ENCODE measurements around the gene CDKN2AIP. TPM values are rescaled to one million over a fixed set of nuclear protein-coding genes. Genes with fewer than 3 reads are reported as not detected.

The CDKN2AIP gene
- total RNA-seq, 2 experiments from 2014 or later: 55.7 to 56.9 TPM

DNA sequence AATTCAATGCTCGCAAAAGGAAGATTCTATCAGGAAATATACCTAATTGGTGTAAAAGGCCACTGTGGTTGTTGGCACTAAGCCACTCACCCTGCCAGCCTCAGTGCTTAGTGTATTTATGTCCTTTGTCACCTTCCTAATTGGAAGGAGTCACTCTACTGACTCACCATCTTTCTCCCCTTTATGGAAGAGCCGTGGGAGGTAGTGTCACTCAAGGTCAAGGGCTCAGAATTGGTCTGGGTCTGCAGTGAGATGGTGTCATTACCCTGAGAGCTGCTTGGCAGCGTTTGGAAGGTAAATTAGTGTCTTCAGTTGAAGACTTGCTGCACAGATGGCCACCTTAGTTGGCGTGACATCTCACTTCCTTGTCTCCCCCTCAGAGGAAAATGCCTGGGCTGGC is 41.7 kb upstream of the CDKN2AIP start:
- H3K36me3 ChIP-seq (ENCODE audit: insufficient read depth, low read length): no peaks in the 10 kb centered on the region
- POLR2A ChIA-PET: no interaction called here
- CTCF ChIA-PET: no interaction called here
- intact Hi-C loops (cut with DNase I, micrococcal nuclease): no loop called here
- no peaks in the 10 kb centered on the region for H3K36me3 Mint-ChIP-seq (ENCODE audit: low read depth)
- peaks cover 25% of the 10 kb centered on the region for H3K4me1 ChIP-seq (ENCODE audit: insufficient read depth, low read length)
- no peak overlapping the region for H3K27ac ChIP-seq (ENCODE audit: low read depth in 1 of 2, low read length in 2 of 2)
- no peaks in the 10 kb centered on the region for H3K9me3 ChIP-seq (ENCODE audit: control insufficient read depth in 1 of 2, insufficient read depth in 1 of 2, low read length in 2 of 2)
- H3K4me3 Mint-ChIP-seq: no peak overlapping the region
- peaks cover 20% of the 10 kb centered on the region for H3K4me1 Mint-ChIP-seq (ENCODE audit: low read depth)
- TF ChIP-seq, protein P1, sequence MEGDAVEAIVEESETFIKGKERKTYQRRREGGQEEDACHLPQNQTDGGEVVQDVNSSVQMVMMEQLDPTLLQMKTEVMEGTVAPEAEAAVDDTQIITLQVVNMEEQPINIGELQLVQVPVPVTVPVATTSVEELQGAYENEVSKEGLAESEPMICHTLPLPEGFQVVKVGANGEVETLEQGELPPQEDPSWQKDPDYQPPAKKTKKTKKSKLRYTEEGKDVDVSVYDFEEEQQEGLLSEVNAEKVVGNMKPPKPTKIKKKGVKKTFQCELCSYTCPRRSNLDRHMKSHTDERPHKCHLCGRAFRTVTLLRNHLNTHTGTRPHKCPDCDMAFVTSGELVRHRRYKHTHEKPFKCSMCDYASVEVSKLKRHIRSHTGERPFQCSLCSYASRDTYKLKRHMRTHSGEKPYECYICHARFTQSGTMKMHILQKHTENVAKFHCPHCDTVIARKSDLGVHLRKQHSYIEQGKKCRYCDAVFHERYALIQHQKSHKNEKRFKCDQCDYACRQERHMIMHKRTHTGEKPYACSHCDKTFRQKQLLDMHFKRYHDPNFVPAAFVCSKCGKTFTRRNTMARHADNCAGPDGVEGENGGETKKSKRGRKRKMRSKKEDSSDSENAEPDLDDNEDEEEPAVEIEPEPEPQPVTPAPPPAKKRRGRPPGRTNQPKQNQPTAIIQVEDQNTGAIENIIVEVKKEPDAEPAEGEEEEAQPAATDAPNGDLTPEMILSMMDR (IDR thresholded peaks at IDR 0.05): no peak
- H3K27me3 Mint-ChIP-seq: peaks cover 11% of the 10 kb centered on the region
- no peak overlapping the region for H3K4me3 ChIP-seq (ENCODE audit: low read length)
- DNase-seq (no peak), ATAC-seq (ENCODE audit: poor library complexity) (no peak)
- no peak overlapping the region for H3K27ac Mint-ChIP-seq
- no peaks in the 10 kb centered on the region for H3K9me3 Mint-ChIP-seq
- H3K27me3 ChIP-seq (ENCODE audit: control insufficient read depth in 1 of 2, insufficient read depth in 2 of 2, low read length in 2 of 2): no peaks in the 10 kb centered on the region

DNA sequence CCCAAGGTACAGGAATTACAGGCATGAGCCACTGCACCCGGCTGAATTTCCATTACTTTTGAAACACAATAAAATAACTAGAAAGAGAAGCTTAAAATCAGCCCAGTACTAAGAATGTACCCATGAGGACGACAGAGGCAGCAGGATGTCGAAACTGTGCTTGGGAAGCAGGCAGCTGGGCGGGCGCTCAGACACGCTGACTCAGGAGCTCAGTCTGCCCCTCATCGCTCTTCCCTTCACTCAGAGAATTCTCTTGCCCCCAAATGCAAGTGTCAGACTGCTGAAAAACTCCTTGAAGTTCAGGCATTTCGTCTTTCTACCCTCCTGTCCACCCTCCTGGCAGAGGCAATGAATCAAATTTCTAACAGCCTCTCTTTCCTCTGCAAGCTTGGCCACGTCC is 41.0 kb upstream of the CDKN2AIP start:
- intact Hi-C loops (cut with DNase I, micrococcal nuclease): no loop called here
- Mint-ChIP-seq H3K4me1 (ENCODE audit: low read depth) (peaks cover 13% of the 10 kb centered on the region), H3K27me3 (peaks cover 9% of the 10 kb centered on the region), H3K9me3 (no peaks in the 10 kb centered on the region), H3K4me3 (no peak overlapping the region), H3K36me3 (ENCODE audit: low read depth) (no peaks in the 10 kb centered on the region), H3K27ac (no peak overlapping the region)
- Histone ChIP-seq H3K9me3 (ENCODE audit: control insufficient read depth in 1 of 2, insufficient read depth in 1 of 2, low read length in 2 of 2) (no peaks in the 10 kb centered on the region), H3K4me3 (ENCODE audit: low read length) (no peak overlapping the region), H3K36me3 (ENCODE audit: insufficient read depth, low read length) (no peaks in the 10 kb centered on the region), H3K27ac (ENCODE audit: low read depth in 1 of 2, low read length in 2 of 2) (no peak overlapping the region), H3K27me3 (ENCODE audit: control insufficient read depth in 1 of 2, insufficient read depth in 2 of 2, low read length in 2 of 2) (no peaks in the 10 kb centered on the region), H3K4me1 (ENCODE audit: insufficient read depth, low read length) (peaks cover 18% of the 10 kb centered on the region)
- ChIA-PET CTCF (no interaction called here), POLR2A (interaction anchor here (0.6 kb wide), 1 partner anchor 18 kb away, joined by 3 read pairs; no protein-coding TSS in a partner anchor)
- no peak for ATAC-seq (ENCODE audit: poor library complexity)
- no peak for DNase-seq
- TF ChIP-seq, protein P1 (IDR thresholded peaks at IDR 0.05): no peak

DNA sequence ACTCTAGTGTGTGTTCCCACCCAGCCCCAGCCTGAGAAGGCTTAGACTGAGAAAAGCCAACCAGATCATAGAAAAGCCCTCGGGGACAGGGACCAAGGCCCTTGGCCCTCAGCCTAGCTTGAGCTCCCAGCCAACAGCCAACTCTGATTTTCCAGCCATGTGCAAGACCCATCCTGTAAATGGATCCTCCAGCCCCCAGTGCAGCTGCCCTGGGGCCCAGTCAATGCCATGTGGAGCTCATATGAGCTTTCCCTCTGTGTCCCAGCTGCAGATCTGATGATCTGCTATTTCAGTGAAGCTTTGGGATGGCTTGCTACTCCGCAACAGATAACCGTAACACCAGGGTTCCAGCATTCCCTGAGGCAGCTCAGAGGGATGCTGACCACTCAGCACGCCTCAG is 40.5 kb upstream of the CDKN2AIP start:
- Mint-ChIP-seq H3K27me3 (peaks cover 4% of the 10 kb centered on the region), H3K9me3 (no peaks in the 10 kb centered on the region), H3K27ac (no peak overlapping the region), H3K4me3 (no peak overlapping the region), H3K4me1 (ENCODE audit: low read depth) (peaks cover 8% of the 10 kb centered on the region), H3K36me3 (ENCODE audit: low read depth) (no peaks in the 10 kb centered on the region)
- ChIA-PET POLR2A (interaction anchor here (0.6 kb wide), 1 partner anchor 18 kb away, joined by 3 read pairs; no protein-coding TSS in a partner anchor), CTCF (no interaction called here)
- ATAC-seq (ENCODE audit: poor library complexity) (no peak), DNase-seq (no peak)
- intact Hi-C loops (cut with DNase I, micrococcal nuclease): no loop called here
- Histone ChIP-seq H3K4me1 (ENCODE audit: insufficient read depth, low read length) (peaks cover 13% of the 10 kb centered on the region), H3K4me3 (ENCODE audit: low read length) (no peak overlapping the region), H3K27ac (ENCODE audit: low read depth in 1 of 2, low read length in 2 of 2) (no peak overlapping the region), H3K27me3 (ENCODE audit: control insufficient read depth in 1 of 2, insufficient read depth in 2 of 2, low read length in 2 of 2) (no peaks in the 10 kb centered on the region), H3K9me3 (ENCODE audit: control insufficient read depth in 1 of 2, insufficient read depth in 1 of 2, low read length in 2 of 2) (no peaks in the 10 kb centered on the region), H3K36me3 (ENCODE audit: insufficient read depth, low read length) (no peaks in the 10 kb centered on the region)
- TF ChIP-seq, protein P1 (IDR thresholded peaks at IDR 0.05): no peak
